ENCODE measurements around the gene IMMP2L.

The IMMP2L gene

DNA sequence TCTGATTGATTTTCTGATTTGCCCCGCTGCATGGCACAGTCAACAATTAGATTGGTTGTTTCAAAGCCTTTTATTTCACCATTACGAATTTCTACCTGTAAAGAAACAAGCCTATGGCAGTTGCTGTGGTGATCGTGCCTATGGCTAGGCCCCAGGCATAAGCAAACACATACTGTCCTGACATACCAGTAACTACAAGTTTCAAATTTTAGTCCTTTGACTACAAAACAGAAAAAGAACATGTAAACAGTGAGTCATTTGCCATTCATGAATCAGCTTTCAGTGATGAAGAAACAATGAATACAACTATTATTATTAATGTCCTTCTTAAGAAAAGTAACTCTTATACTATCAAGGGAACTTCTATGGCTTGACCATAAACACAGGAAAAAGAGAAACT is 639.4 kb downstream of the IMMP2L start:
- DNase-seq (ENCODE audit: low spot score): no peak

DNA sequence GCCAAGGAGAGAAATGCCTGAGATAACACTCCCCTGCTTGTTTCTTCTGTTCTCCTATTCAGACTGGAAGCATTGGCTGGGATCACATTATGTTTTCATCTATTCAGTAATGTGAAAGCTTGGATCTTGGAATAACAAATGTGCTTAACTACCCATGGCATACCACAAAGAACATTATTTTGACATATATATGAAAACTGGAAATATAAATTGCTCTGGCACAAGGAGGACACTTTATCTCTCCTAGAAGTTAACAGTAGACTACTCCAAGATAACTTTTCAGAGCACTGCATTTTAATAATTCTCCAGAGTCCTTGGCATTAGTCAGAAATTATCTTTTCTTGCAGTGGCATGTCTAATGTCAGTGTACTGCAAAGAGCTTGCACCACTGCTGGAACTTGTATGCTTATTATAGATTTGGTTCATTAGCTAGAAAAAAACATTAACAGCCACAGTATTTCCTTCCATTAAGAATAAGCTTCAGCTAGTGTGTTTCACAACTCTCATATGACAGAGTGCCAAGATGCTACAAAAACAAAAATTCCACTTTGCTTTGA is 640.6 kb downstream of the IMMP2L start:
- no peak for DNase-seq (ENCODE audit: low spot score)

DNA sequence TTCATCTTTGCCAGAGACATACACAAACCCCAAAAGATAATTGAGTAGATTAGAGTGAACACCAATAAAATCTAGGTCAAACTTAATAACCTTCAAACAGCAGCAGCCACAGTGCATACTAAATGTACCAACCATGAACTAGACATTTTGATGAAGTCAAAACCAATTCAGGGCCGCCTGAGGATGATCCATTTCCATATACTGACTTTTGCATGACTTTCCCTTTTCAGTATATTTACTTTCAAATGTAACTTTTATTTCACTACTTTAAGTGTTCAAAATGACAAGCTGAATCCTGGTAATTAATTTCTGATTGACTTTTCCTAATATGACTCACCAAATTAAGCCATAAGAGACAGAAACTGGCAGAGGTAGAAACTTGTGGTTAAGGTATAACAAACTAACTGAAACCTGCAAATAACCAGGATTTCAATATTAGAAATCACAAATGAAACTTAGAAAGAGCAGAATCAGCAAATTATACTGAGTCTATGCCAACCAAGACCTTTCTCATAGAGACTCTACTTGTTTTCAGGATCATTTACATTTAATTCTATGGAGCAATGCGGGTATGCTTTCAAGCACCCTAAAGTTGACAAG is 643.2 kb downstream of the IMMP2L start:
- no peak for DNase-seq (ENCODE audit: low spot score)

DNA sequence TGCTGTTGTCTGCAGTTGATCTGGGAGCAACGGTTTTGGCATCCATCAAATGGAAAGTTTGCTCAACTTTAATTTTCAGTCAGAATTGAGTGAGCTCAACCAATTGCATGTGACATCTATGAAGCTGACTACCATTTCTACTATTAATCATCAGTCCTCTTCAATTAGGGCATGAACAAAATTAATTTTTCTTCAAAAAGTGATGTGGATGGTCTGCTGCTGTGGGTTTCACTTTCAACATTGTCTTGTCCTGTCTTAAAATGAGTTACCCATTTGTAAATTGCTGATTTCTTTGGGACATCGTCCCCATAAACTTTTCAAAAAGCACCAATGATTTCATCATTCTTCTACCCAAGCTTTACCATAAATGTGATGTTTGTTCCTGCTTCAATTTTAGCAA is 648.0 kb downstream of the IMMP2L start:
- no peak for DNase-seq (ENCODE audit: low spot score)

DNA sequence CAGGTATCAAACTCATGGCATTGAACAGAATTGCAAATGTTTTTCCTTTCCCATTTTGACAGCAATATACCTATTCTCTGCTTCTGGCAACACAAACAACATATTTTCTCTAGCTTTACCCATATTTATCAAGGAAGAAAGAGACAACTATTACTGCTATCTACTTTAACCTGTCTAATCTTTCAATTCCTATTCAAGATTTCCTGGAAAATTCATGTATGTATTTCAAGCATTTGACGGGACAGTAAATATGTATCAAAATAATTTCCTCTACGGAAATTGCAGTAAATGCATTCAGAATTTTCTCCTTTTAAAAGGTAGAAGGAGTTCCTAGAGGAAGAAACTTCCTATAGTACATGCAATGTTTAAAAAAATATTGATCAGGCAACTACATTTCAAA is 650.7 kb downstream of the IMMP2L start:
- no peak for DNase-seq (ENCODE audit: low spot score)

DNA sequence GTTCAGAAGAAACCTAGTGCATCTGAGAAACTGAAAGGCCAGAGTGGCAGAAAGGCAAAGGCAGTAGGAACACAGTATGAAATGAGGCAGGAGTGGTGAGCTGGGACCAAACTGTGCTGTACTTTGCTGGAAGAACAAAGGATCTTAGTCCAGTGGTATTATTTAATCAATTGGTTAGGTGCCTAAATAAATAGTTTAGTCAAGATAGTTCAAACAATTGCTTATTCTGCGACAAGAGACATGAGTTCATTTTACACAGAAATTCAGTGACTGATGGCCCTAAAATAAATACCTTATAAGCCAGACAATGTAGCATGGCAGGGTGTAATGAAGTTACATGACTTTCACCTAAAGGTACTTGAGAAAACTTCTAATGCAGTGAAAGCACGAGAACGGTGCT is 653.2 kb downstream of the IMMP2L start:
- DNase-seq (ENCODE audit: low spot score): no peak

DNA sequence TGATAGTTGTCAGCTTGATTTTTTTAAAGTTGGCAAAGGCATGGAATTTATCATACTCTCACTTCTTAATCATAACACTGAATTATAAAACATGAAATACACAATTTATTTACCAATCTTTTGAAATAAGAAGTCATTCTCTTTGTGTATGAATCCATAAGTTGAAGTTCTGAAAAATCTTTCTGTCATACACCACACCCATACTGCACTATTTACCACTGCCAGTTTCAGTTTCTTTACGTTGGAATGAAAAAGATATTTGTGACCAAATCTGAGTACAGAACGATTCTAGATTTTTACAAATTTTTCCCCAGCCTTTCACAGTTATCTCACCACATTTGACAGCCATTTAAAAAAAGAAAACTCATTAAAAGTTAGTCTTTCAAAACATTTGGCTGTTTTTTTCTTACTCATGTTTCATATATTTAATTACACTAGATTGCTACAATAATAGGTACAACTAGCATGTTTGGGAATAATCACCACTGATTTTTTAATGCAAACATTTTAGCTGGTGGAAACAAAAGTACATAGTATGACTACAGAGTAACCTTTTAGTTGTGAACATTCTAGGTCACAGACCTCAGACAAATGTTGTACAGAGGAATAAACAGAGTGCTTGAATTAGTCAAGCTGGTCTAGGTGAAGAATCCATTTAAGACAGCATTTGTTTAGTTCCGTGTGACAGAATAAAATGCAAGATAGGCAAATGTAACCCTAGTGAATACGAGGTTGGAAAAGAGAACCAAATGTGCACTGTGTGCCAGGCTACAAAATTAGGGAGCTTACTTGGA is 656.3 kb downstream of the IMMP2L start:
- DNase-seq (ENCODE audit: low spot score): no peak

DNA sequence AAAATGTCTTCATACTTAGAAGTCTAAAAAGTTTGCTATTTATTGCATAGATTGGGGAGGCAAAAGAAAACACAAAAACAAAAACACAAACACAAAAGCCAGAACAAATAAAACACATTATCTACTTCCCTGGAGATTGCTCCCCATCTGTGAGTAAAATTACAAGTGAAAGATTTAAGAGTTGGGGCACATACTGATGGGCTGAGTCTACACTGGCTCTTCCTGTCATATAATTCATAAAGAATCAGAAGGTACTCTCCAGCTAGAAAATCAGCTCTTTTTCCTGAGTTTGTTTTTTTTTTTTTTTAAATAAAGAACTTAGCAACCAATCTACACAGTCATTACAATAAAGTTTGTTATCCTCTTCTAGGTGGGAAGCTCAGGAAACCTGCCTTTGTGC is 663.8 kb downstream of the IMMP2L start:
- DNase-seq (ENCODE audit: low spot score): no peak

DNA sequence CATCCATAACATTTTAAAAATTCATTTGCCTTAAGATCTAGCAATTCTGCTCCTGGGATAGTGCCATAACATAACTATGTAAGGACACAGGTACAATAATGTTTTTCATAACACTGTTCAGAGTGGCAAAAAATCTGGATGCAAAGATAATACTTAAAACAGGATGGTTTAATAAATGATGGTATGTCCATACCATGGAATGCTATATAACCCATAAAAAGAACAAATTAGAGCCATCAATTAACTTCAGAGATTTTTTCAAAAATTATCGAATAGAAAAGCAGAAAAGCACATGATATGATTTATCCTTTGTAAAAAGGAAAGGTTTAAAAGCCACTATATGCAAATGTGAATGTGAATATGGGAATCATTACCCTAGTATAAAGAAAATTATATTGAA is 664.8 kb downstream of the IMMP2L start:
- no peak for DNase-seq (ENCODE audit: low spot score)

DNA sequence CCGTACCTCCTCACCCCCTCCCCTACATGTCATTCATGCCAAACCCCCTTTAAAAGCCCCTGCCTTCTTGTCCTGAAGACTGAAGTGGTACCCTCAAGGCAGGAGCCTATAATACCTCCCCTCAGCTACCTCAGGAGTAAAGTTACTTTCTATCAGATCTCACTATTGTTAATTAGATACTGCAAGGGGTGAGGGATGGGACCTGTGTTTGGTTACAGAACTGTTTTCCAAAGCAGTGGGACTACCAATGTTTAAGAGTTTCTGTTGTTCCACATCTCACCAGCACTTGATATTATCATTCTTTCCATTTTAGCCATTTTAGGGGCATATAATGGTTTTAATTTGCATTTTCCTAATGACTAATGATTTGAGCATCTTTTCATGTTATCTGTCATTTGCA is 668.2 kb downstream of the IMMP2L start:
- no peak for DNase-seq (ENCODE audit: low spot score)

DNA sequence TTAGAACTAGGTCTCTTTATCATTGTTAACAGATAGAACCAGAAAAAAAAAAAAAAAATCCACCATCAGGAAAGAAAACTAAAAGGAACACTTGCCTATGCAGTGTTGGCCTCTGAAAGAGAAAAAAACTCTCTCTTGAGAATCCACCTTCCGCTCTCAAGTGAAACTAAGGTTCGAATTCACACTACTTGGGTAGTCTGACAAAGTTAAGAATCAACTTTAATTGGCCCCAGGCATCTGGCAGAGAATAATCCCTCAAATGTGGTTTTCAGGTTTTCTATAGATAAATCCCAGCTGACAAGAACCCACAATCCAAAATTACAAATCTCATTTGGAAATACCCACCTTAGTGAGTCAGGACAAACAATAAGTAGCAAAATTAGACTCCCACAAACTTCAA is 671.1 kb downstream of the IMMP2L start:
- no peak for DNase-seq (ENCODE audit: low spot score)

DNA sequence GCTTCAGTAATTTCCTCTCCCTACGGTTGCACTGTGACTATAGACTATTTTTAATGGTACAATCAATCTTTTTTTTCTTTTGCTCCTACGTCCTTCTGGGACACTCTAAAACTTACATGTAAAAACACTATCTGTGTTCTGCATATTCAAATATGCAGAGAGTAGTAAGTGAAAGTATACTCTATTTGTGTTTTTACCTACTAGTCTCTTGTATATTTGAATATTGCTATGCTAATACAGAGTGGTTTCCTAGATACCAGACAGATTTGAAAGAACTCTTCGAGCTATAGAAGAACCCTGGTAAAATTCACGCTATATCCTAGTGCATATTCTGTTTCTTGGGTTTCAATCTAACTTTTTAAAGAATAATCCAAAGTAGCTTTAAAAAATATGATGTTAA is 672.2 kb downstream of the IMMP2L start:
- no peak for DNase-seq (ENCODE audit: low spot score)

DNA sequence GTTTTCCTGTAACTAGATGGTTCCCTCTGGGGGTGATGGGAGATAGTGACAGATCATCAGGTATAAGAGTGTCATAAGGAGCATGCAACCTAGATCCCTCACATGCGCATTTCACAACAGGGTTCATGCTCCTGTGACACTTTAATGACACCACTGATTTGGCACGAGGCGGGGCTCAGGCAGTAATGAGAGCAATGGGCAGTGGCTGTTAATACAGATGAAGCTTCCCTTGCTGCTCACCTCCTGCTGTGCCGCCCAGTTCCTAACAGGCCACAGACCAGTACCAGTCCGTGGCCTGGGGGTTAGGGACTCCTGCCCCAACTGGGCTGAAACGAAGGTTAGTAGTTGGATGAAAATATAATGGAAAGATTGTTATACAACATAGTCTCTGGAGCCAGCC is 673.0 kb downstream of the IMMP2L start:
- no peak for DNase-seq (ENCODE audit: low spot score)

DNA sequence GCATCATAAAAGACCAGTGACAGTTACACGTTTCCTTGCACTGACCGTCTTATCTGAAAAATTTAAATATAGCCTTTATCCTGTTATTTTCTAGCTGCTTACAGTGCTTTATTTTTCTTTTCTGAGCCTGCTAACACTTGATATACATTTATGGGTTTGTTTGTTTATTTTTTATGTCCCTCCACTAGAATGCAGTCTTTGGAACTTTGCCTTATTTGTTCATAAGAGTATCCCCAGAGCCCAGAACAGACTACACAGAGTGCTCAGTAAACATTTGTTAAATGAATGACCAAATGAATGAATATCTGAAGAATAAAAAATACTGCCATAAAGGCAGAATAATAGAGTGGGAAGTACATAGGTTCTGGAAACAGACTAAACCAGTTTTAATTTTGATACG is 673.7 kb downstream of the IMMP2L start:
- DNase-seq (ENCODE audit: low spot score): no peak

DNA sequence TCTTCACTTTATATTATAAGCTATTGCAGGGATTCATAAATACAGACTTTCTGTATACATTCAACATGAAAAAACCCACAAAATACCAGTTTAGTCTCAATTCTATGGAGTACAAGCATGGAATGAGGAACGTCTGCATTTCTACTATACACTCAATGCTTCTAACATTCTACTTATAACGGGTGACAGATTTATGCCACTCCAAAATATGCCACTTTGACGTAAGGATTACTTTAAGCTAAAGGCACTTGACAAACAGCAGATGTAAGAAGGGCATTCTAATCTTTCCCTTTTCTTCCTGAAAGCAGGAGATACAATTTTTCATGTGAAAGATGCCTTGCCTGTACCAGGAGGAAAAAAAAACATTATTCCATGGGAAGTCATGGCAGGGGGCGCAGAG is 676.8 kb downstream of the IMMP2L start:
- DNase-seq (ENCODE audit: low spot score): no peak

DNA sequence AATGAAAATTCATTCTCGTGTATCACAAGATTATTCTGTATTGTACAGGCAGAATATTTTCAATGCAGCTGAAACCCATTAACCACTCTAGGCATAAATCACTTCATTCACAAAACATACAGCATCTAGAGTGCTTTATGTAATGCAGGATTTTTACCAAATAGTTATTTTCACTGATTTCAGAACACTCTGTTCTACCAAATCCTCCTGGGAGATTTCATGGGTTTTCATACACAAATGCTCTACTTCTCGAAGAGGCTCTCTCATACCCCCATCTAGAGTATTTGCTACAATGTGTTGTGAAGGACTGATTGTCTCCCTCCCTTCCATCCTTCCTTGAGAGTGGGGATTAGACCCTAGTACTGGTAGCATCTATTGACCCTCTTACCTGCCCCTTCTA is 680.6 kb downstream of the IMMP2L start:
- no peak for DNase-seq (ENCODE audit: low spot score)

DNA sequence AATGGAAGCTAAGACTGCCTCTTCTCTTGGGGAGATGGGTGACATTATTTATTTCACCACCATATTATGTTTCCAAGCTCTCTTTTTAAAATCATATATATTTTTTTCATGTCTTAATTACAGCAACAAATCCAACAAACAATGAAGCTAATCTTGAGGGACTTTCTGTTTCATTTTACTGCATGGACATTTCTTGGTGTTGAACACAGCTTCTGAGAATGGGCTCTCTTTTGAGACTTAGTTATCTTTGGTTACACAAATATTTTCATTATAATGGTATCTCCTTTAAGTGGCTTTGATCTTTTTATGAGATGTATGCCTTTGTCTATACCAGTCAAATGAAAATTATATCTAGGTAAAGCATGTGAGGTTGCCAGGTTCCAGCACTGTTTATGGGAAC is 681.3 kb downstream of the IMMP2L start:
- DNase-seq (ENCODE audit: low spot score): no peak

DNA sequence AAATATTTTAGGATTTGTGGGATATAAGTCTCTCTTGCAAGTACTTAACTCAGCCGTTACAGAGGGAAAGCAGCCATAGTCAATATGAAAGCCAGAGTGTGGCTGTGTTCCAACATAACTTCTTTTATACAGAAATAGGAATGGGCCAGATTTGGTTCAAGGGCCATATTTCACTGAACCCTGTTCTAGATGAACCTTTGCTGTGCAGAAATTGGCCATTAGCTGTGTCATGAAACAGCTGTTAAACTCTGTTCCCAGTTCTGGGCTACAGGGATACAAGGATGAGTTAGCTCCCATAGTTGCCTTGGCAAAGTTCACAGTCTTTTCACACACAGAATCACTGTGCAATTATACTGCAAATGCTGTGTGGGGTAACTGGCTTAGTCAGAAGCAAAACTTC is 685.3 kb downstream of the IMMP2L start:
- DNase-seq (ENCODE audit: low spot score): no peak

DNA sequence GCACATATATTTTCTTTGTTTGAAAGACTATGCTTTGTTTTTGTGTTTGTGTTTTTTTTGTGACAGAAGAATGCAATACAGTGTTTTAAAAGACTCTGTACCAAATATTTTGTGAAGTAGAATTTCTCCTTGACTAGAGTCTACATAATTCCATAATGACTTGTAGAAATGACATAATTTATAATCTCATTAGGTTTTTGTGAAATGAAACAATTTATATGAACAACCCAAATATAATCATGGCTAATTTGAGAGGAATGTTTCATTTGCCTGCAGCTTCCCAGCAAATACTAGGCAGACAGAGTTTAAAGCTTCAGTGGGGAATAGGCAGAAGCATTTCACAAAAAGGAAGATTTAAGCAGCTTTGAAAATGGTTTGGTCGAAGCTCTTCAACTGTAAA is 686.9 kb downstream of the IMMP2L start:
- DNase-seq (ENCODE audit: low spot score): no peak

DNA sequence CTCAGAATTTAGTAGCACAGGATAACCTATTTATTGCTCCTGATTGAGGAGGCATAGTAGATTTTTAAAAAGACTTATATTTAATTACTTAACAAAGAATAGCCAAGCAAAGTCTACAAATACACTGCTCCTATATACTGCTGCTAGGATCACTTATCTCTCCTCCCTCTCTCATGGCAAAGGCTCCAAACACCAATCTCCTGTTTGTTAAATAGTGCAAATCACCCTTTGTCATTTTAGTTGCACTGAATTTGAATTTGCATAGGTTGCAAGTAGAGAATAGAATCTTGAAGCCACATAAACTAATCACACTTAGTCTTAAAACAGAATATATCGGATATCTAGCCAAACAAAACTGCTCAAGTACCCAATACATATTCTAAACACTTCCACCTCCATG is 690.4 kb downstream of the IMMP2L start:
- no peak for DNase-seq (ENCODE audit: low spot score)

DNA sequence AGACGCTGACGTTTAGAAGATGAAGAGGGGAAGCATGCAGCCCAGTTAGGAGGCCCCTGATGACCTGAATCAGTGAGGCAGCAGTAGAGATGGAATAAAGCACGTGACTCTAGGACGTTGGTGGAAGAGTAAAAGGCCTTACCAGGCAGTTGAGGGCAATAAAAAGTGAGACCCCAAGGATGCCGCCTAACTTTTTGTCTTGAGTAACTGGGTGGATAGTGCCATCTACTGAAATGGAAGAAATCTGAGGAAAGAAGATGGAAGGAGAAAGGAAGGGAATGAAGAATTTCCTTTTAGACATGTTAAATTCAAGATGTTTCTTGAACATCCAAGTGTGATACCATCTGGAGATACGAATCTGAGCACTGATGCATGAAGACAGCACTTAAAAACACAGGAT is 691.4 kb downstream of the IMMP2L start:
- no peak for DNase-seq (ENCODE audit: low spot score)

DNA sequence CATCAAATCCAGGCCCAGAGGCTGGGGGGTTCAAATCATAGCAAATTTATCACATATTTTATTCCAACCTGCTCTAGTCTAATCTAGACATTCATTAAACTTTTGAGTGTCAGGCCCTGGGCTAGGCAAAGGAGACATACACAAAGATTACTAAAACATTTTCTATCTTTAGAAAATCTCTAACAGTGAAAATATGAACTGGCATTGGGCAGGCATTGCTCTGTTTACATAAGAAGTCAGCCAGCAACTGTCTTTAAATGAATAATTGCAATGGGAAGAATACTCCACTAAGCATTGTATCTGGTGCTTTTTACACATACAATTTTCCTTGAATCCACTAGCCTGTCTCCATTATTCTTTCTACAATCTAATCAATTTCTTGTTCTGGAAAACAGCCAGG is 693.8 kb downstream of the IMMP2L start:
- DNase-seq (ENCODE audit: low spot score): no peak

DNA sequence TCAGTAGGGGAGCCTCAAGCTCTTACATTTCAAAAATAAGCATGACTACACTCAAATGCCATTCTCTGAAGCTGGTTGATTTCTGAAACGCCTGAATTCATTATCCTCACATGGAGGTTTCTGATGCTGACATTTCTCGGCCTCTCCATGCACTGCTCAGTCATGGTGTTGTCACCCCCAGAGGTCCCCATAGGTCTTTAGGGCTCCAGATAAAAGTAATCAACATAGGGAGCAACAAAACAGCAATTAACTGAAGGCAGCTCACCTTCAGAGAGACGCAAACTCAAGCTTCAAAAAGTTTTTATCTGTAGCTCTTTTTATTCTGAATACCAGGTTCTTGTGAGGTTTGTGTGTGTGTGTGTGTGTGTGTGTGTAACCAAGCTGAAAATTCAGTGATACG is 694.5 kb downstream of the IMMP2L start:
- DNase-seq (ENCODE audit: low spot score): no peak

DNA sequence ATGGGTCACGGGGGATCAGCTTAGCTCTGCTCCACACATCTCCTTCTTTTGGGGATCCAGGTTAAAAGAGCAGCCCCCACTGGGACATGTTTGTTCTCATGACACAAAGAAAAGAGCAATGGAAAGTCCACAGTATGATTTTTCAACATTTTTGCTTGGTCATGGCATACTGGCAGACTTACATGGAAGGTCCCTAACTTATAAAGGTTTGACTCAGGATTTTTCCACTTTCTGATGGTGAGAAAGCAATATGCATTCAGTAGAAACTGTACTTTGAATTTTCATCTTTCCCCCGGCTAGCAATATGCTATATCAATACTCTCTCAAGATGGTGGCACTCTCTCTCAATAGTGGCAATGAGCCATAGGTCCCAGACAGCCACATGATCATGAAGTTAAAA is 699.0 kb downstream of the IMMP2L start:
- no peak for DNase-seq (ENCODE audit: low spot score)

Data from hematopoietic multipotent progenitor cell treated with erythropoietin and hydrocortisone succinate and interleukin-3 and kit ligand, for 15 days (in vitro differentiated cells).